HepG2 (cell line): ENCODE measurements around the gene VAV2. TPM values are rescaled to one million over a fixed set of nuclear protein-coding genes. Genes with fewer than 3 reads are reported as not detected.
A peak's percentile ranks its signal among the peaks of the same experiment; 100 is the strongest.

Source experiments
- AGO2 ChIP-seq: fragments of 200-400 bp; formaldehyde crosslinking; optimal IDR thresholded peaks from 2 replicates; pipeline ENCODE3; 2017; ENCODE audit warnings: mild to moderate bottlenecking, low read depth, low read length, moderate library complexity
- ELF3 ChIP-seq: IDR thresholded peaks from 2 replicates; pipeline ENCODE4 v1.6.1; 2016; ENCODE audit warnings: missing genetic modification reagents, missing compliant biosample characterization
- HMGXB4 ChIP-seq, 2 experiments: sonication (generic) in 1 of 2; formaldehyde crosslinking in 1 of 2; IDR thresholded peaks; 2 replicates each; pipeline versions ENCODE4 v1.4.0 to v1.6.1; 2018 to 2020; ENCODE audit warnings: missing genetic modification reagents in 2 of 2, borderline replicate concordance in 1 of 2, low read depth in 1 of 2, mild to moderate bottlenecking in 1 of 2, missing biosample characterization in 1 of 2
- HNF4A ChIP-seq: sonication (generic); formaldehyde crosslinking; IDR thresholded peaks from 2 replicates; pipeline ENCODE4 v1.4.0; 2020; ENCODE audit warnings: missing genetic modification reagents
- RAD21 ChIP-seq: fragments of 450-650 bp; formaldehyde crosslinking; IDR thresholded peaks from 2 replicates; pipeline ENCODE4 v1.5.0; 2020; ENCODE audit warnings: mild to moderate bottlenecking
- STAG1 ChIP-seq: sonication (generic); formaldehyde crosslinking; IDR thresholded peaks from 2 replicates; pipeline ENCODE4 v1.4.0; 2020; ENCODE audit warnings: missing genetic modification reagents
- ZBTB7B ChIP-seq: sonication (generic); formaldehyde crosslinking; IDR thresholded peaks from 2 replicates; pipeline ENCODE4 v1.4.0; 2020; ENCODE audit warnings: missing genetic modification reagents
- ZFY ChIP-seq: sonication (generic); formaldehyde crosslinking; IDR thresholded peaks from 2 replicates; pipeline ENCODE4 v1.4.0; 2020; ENCODE audit warnings: missing genetic modification reagents
- ZNF441 ChIP-seq: sonication (generic); formaldehyde crosslinking; IDR thresholded peaks from 2 replicates; pipeline ENCODE4 v1.7.0; 2021; ENCODE audit warnings: missing genetic modification reagents, borderline replicate concordance
- ZNF687 ChIP-seq: sonication (generic); formaldehyde crosslinking; IDR thresholded peaks from 2 replicates; pipeline ENCODE4 v1.5.1; 2020; ENCODE audit warnings: mild to moderate bottlenecking, missing genetic modification reagents, moderate library complexity
- ZNF709 ChIP-seq: sonication (generic); formaldehyde crosslinking; IDR thresholded peaks from 2 replicates; pipeline ENCODE4 v1.5.0; 2020; ENCODE audit warnings: mild to moderate bottlenecking, missing genetic modification reagents
- ZNF746 ChIP-seq: sonication (generic); formaldehyde crosslinking; IDR thresholded peaks from 2 replicates; pipeline ENCODE4 v1.8.0; 2022; ENCODE audit warnings: mild to moderate bottlenecking, missing genetic modification reagents
- ZNF883 ChIP-seq: sonication (generic); formaldehyde crosslinking; IDR thresholded peaks from 2 replicates; pipeline ENCODE4 v1.5.1; 2020; ENCODE audit warnings: mild to moderate bottlenecking, missing genetic modification reagents; ENCODE audit errors: not compliant biosample characterization
- polyA plus RNA-seq, 8 experiments: library from polyadenylated mRNA; depleted of rRNA in 3 of 8; stranded (reverse) in 7 of 8; unstranded in 1 of 8; fragments of >200 nt; fragmentation: Illumina TruSeq in 4 of 8; extraction: Trizol in 4 of 8; gene quantifications; 2 replicates each; pipeline versions ENCODE4 v1.2.1 to v1.2.3, GENCODE V29; 2011 to 2016; ENCODE audit warnings: low read depth in 4 of 8, missing spikeins in 1 of 8, mixed read lengths in 1 of 8; ENCODE audit not compliant: insufficient read depth in 1 of 8
- total RNA-seq, 5 experiments: library from RNA; depleted of rRNA; stranded (reverse); fragments of >200 nt; fragmentation: Illumina TruSeq; extraction: Trizol; gene quantifications; 2 replicates each; pipeline ENCODE4 v1.2.3, GENCODE V29; 2016; ENCODE audit warnings: low read depth in 1 of 5

Gene VAV2
- total and polyA plus RNA-seq, 2 of the 13 experiments (the other 11 are each of a cell fraction or from before 2014, with no cell fraction given), result 22.5 to 22.9 TPM

- TF ChIP-seq ZNF883 (no peak), ZNF709 (CRISPR knock-in tag) (no peak), ZNF441 (CRISPR knock-in tag) (no peak), ZBTB7B (CRISPR knock-in tag) (no peak), AGO2 (peak; percentile 20), ELF3 (CRISPR knock-in tag) (no peak), ZNF687 (CRISPR knock-in tag) (peak; percentile 34; the same call in 1 of the 2 replicates), ZNF746 (CRISPR knock-in tag) (no peak), HNF4A (CRISPR knock-in tag) (no peak), ZFY (CRISPR knock-in tag) (no peak), STAG1 (peak; percentile 87), RAD21 (CRISPR knock-in tag) (peak; percentile 69), HMGXB4 (CRISPR knock-in tag; IDR thresholded peaks at IDR 0.05; ENCODE audit: borderline replicate concordance in 1 of 2, low read depth in 1 of 2) (peak in 1 of 2 experiments; percentile 47; a peak in 1 of 4 replicates)
Observed at GRCh38 chr9:133782157-133783130, 209.7 kb downstream of the VAV2 start (continued).
